Esophagus (tissue), 2 donors: ENCODE data around the gene GRID1. TPM values are rescaled to one million over a fixed set of nuclear protein-coding genes. Genes with fewer than 3 reads are reported as not detected.

Experiments used
- H3K27ac ChIP-seq, 2 donors: one replicate each; pipeline ENCODE4 v1.5.1; 2013; ENCODE audit warnings: low read depth in 2 of 2, mild to moderate bottlenecking in 2 of 2, inconsistent platforms in 1 of 2, low read length in 1 of 2, moderate library complexity in 1 of 2
- H3K27me3 ChIP-seq, 2 donors: one replicate each; pipeline ENCODE4 v1.6.1; 2013; ENCODE audit warnings: low read length in 2 of 2, control low read depth in 1 of 2, mild to moderate bottlenecking in 1 of 2; ENCODE audit not compliant: insufficient read depth in 2 of 2, control insufficient read depth in 1 of 2
- H3K36me3 ChIP-seq, 2 donors: one replicate each; pipeline ENCODE4 v1.6.1; 2013; ENCODE audit warnings: low read length in 1 of 2; ENCODE audit not compliant: control insufficient read depth in 2 of 2, insufficient read depth in 2 of 2
- H3K4me1 ChIP-seq, 2 donors: one replicate each; pipeline ENCODE4 v1.6.1; 2013; ENCODE audit warnings: low read length in 1 of 2; ENCODE audit not compliant: control insufficient read depth in 2 of 2, insufficient read depth in 2 of 2
- H3K4me3 ChIP-seq, 2 donors: one replicate each; pipeline ENCODE4 v1.5.1; 2013; ENCODE audit warnings: low read length in 2 of 2, mild to moderate bottlenecking in 2 of 2, low read depth in 1 of 2, moderate library complexity in 1 of 2
- H3K9me3 ChIP-seq, 2 donors: one replicate each; pipeline ENCODE4 v1.6.1; 2013; ENCODE audit warnings: mild to moderate bottlenecking in 2 of 2, low read depth in 1 of 2, low read length in 1 of 2, moderate library complexity in 1 of 2; ENCODE audit not compliant: control insufficient read depth in 2 of 2, insufficient read depth in 1 of 2
- WGBS, 2 donors: extraction: QIAGEN DNeasy Blood & Tissue Kit; methylation state at CpG; one replicate each; pipeline ENCODE4 v1.1.7; 2013; 5-methylcytosine and 5-hydroxymethylcytosine counted together
- polyA plus RNA-seq, 2 donors: library from polyadenylated mRNA; stranded (reverse); fragments of 200-250 nt; gene quantifications; one replicate each; pipeline ENCODE4 v1.2.3, GENCODE V29; 2013
- donor health status: healthy with polysubstance abuse.
- donor health status: Bipolar disorder and iron deficiency.

The GRID1 gene
- polyA plus RNA-seq, 2 donors = 0.04 to 0.32 TPM

- H3K4me1 ChIP-seq = peaks cover 8 to 17% of the 10 kb centered on the region in 2 donors
- no peaks in the 10 kb centered on the region for H3K36me3 ChIP-seq
- H3K27me3 ChIP-seq = no peaks in the 10 kb centered on the region
- H3K27ac ChIP-seq = no peak overlapping the region
- H3K9me3 ChIP-seq = peaks cover 0 to 4% of the 10 kb centered on the region in 2 donors
- 62 to 72% methylated on average over 6 of the region's 6 CpGs for WGBS, 2 donors
- no peak overlapping the region for H3K4me3 ChIP-seq
Observed at GRCh38 chr10:86403183-86403797, 36.7 kb upstream of the GRID1 start.

DNA sequence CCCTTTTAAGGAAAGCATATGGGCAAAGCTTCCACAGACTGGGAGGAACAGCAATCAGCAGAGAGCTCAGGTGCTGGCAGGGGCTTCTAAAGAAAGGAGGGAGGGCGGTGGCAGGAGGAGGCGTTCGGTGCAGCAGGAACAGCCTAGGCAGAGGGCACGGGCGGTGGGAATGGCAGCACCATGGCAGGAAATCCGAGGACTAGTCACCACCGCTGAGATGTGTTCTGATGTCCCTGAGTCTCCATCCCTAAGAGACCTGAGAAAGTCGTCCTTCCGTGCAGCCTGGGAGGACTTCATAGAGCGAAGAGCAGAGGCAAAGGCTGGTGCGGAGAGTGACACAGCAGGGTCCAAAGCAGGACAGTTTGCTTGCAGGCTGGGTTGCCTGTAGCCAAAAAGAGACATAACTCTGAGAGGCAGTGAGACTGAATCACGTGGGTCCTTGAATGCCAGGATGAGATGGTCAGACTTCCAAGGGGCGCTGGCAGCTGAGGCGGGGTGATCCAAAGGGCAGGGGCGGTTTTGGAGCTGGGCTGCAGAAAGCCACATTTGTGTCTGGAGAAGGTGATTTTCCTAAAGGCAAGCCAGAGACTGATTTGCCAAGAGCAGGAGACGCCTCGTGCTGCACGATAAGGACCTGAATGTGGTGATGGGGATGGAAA is 35.8 kb upstream of the GRID1 start:
- WGBS, 2 donors = 21 to 22% methylated on average over 18 of the region's 18 CpGs
- Histone ChIP-seq H3K4me1 (peaks cover 8 to 17% of the 10 kb centered on the region in 2 donors), H3K27ac (peak overlapping the region in 1 of 2 donors; percentile 18), H3K4me3 (no peak overlapping the region), H3K9me3 (peaks cover 0 to 4% of the 10 kb centered on the region in 2 donors), H3K36me3 (no peaks in the 10 kb centered on the region), H3K27me3 (no peaks in the 10 kb centered on the region)

GRCh38 chr10:86401588-86402282 is 35.1 kb upstream of the GRID1 start:
- Histone ChIP-seq H3K27me3 (no peaks in the 10 kb centered on the region), H3K4me1 (peaks cover 8 to 17% of the 10 kb centered on the region in 2 donors), H3K27ac (peak overlapping the region; percentile 80 to 86), H3K4me3 (peak overlapping the region; percentile 52 to 59), H3K36me3 (no peaks in the 10 kb centered on the region), H3K9me3 (peaks cover 0 to 4% of the 10 kb centered on the region in 2 donors)
- 14% methylated on average over 24 to 27 of the region's 27 CpGs for WGBS, 2 donors

DNA sequence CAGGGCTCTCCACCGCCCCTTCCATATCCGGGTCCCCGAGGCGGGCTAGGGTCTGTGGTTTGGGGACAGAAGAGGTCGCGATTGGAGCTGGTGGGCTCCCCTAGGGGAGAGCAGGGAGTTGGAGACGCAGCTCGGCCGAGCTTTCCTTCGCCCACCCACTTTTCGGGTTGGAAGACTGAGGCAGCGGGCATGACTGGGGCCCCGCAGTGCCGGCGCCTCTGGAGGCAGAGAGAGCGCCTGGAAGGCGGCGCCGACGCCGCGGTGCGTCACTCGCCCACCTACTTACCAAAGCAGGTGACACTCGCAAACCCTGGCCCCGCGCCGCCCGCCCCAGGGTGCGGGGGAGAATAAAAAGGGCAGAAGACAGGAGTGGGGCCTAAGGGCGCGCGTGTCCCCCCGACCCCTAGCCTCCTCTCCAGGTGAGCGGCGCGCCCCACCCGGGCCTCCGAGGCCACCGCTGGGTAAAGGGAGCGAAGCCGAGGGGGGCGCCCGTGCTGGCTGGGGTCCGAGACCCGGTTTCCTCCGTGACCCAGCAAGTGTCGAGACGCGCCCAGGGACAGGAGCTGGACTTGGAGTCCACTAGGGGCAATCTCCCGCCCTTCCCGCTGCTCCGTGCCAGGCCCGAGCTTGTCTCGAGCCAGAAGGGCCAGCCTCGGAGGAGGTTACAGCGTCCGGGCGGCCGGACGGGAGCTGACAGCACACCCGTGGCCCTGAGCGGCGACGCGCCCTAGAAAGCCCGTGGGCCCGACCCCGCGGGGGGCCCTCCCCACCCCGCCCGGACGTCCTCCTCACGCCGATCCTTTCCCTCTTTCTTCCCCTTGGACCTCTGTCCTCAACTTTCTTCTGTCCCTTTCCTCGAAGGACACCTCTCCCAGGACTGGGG is 34.4 kb upstream of the GRID1 start:
- Histone ChIP-seq H3K27me3 (no peaks in the 10 kb centered on the region), H3K36me3 (no peaks in the 10 kb centered on the region), H3K27ac (peak overlapping the region; percentile 80 to 86), H3K4me3 (peak overlapping the region; percentile 52 to 59), H3K4me1 (peaks cover 8 to 17% of the 10 kb centered on the region in 2 donors), H3K9me3 (peaks cover 0 to 4% of the 10 kb centered on the region in 2 donors)
- 1% methylated on average over 65 to 76 of the region's 76 CpGs for WGBS, 2 donors

DNA sequence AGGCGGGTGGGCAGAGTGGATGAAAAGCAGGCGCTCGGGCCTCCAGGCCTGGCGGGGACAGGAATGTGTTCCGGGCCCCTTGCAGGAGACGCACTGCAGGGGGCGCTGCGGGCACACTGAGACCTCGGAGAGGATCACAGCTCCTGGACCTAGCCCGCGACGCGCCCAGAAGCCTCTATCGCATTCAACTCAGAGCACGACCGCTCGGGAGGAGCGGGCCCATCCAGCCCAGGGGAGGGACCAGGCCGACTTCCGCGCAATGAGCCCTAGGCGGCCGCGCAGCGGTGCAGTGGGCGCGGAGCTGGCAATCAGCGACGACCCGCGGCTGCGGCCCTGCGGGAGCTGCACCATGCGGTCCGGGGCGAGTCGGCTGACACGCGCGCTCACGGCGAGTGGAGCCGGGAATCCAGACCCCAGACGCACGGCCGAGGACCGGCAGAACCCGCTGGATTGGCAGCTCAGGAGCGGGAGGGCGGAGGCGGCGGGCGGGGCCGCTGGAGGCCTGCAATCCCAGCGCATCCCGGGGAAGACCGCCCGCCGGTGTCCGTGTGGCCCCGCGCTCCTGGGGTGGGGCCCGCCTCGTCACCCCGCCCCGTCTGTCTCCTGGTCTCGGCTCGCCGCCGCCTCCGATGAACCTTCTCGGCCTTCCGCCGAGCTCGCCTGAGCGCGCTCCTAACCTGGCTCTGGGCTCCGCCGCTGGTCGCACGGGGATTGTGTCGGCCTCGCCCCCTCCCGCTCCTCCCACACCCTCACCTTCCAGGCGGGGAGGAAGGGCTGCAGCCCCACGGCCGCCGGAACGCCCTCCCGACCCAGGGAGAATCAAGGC is 33.5 kb upstream of the GRID1 start:
- peak overlapping the region; percentile 80 to 86 for H3K27ac ChIP-seq
- H3K36me3 ChIP-seq = no peaks in the 10 kb centered on the region
- peak overlapping the region; percentile 52 to 59 for H3K4me3 ChIP-seq
- H3K4me1 ChIP-seq = peaks cover 8 to 17% of the 10 kb centered on the region in 2 donors
- H3K27me3 ChIP-seq = no peaks in the 10 kb centered on the region
- 0% methylated on average over 84 to 90 of the region's 90 CpGs for WGBS, 2 donors
- H3K9me3 ChIP-seq = peaks cover 0 to 4% of the 10 kb centered on the region in 2 donors

DNA sequence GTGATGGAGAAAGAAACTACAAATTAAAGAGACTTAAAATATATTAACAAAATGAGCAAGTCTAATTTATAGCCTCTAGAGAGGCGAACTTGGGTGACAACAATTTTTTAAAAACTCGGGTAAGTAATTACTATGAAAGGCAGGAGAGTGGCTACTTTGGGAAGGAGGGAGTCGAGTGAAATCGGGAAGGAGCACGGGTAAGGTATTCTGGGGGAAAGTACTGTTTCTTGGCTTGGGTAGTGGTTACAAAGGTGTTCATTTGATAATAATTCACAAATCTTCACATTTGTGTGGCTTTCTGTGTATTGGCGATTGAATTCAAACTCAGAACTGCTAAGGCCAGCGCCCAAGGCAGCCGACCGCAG is 32.9 kb upstream of the GRID1 start:
- WGBS, 2 donors = 30 to 31% methylated on average over 9 of the region's 9 CpGs
- Histone ChIP-seq H3K9me3 (peaks cover 0 to 4% of the 10 kb centered on the region in 2 donors), H3K4me3 (peak overlapping the region in 1 of 2 donors; percentile 52), H3K36me3 (no peaks in the 10 kb centered on the region), H3K4me1 (peaks cover 8 to 17% of the 10 kb centered on the region in 2 donors), H3K27ac (peak overlapping the region in 1 of 2 donors; percentile 86), H3K27me3 (no peaks in the 10 kb centered on the region)

GRCh38 chr10:86397120-86397519 is 30.5 kb upstream of the GRID1 start:
- Histone ChIP-seq H3K9me3 (no peaks in the 10 kb centered on the region), H3K27ac (no peak overlapping the region), H3K4me1 (peaks cover under 1 to 10% of the 10 kb centered on the region in 2 donors), H3K36me3 (no peaks in the 10 kb centered on the region), H3K27me3 (no peaks in the 10 kb centered on the region), H3K4me3 (no peak overlapping the region)
- 79 to 81% methylated on average over 7 of the region's 7 CpGs for WGBS, 2 donors

DNA sequence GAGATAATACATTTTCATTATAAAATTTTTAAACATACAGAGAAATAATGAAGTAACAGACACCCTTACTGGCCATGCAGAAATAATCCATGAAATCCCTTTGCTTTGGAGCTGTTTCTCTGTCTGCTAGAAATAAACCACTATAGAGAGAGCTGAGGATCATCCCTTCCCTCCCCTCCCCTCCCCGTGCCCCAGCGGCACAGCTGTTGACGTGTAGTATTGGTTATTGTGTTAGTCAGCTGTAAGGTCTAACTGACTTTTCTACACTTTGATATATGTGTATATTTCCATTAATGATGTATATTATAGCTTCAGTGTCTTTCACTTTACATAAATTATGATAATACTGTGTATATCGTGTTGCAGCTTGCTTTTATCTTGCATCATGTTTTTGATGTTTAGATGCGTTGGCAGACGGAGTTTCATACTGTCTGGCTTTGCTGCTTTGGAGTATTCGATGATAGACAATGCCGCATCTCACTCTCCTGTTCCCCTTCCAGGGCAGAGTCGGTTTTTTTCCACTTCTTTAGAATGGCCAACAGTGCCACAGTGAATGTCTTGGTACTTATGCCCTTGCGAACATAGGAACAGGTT is 27.4 kb upstream of the GRID1 start:
- Histone ChIP-seq H3K9me3 (no peaks in the 10 kb centered on the region), H3K27ac (no peak overlapping the region), H3K4me3 (no peak overlapping the region), H3K27me3 (no peaks in the 10 kb centered on the region), H3K36me3 (no peaks in the 10 kb centered on the region), H3K4me1 (peaks cover 0 to 5% of the 10 kb centered on the region in 2 donors)
- WGBS, 2 donors = 41 to 52% methylated on average over 10 of the region's 10 CpGs
